Fibroblast of lung (primary cell): ENCODE measurements around the gene ZNF385B.

Experiments used
- EZH2 ChIP-seq: IDR thresholded peaks from 2 replicates; pipeline ENCODE4 v1.5.1; 2012; ENCODE audit warnings: low read length, control low read depth, mild to moderate bottlenecking; ENCODE audit errors: missing control alignments
- TF ChIP-seq, protein P1 (sequence below), 2 donors: IDR thresholded peaks in 1 of 2; conservative IDR thresholded peaks in 1 of 2; 1 replicate in 1 of 2; 2 replicates in 1 of 2; pipeline ENCODE4 v1.5.1; 2011 to 2012; ENCODE audit warnings: low read length in 2 of 2, control low read depth in 1 of 2, inconsistent platforms in 1 of 2, low read depth in 1 of 2, mild to moderate bottlenecking in 1 of 2

DNA sequence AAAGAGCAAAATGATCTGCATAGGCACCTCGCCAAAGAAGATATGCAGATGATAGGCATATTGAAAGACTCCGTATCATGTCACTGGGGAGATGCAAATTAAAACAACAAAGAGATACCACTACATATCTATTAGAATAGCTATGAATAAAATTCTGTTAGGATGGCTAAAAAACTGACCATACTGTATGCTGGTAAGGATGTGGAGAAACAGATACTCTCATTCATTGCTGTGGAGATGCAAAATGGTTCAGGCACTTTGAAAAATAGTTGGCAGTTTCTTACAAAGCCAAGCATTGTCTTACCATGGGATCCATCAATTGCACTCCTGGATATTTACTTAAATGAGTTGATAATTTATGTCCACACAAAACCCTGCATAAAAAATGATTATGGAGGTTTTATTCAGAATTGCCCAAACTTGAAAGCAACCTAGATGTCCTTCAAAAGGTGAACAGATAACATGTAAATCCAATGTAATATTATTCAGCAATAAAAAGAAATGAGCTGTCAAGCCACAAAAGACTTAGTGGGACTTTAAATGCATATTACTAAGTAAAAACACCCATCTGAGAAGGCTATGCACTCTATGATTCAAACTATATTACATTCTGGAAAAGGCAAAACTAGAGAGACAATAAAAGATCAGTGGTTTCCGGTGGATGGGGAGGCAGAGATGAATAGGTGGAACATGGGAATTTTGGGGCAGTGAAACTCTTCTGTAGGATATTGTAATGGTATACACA, 31.2 kb downstream of the ZNF385B start:
- TF ChIP-seq, protein P1, sequence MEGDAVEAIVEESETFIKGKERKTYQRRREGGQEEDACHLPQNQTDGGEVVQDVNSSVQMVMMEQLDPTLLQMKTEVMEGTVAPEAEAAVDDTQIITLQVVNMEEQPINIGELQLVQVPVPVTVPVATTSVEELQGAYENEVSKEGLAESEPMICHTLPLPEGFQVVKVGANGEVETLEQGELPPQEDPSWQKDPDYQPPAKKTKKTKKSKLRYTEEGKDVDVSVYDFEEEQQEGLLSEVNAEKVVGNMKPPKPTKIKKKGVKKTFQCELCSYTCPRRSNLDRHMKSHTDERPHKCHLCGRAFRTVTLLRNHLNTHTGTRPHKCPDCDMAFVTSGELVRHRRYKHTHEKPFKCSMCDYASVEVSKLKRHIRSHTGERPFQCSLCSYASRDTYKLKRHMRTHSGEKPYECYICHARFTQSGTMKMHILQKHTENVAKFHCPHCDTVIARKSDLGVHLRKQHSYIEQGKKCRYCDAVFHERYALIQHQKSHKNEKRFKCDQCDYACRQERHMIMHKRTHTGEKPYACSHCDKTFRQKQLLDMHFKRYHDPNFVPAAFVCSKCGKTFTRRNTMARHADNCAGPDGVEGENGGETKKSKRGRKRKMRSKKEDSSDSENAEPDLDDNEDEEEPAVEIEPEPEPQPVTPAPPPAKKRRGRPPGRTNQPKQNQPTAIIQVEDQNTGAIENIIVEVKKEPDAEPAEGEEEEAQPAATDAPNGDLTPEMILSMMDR (conservative IDR thresholded peaks at IDR 0.05 in 1 of 2, IDR thresholded peaks at IDR 0.05 in 1 of 2; ENCODE audit: low read depth in 1 of 2, low read length in 2 of 2): no peak
- no peak for TF ChIP-seq EZH2
